PC-3 (cell line): Measurements from ENCODE around the gene PRDM11.

ENCODE experiments used
- CTCF ChIP-seq: fragments of 300-600 bp; sonication (generic); conservative IDR thresholded peaks from 2 replicates; pipeline ENCODE4 v1.5.1; 2017; ENCODE audit warnings: antibody characterized with exemption, low read depth, mild to moderate bottlenecking, low read length
- EZH2phosphoT487 ChIP-seq: fragments of 300-600 bp; sonication (generic); IDR thresholded peaks from 2 replicates; pipeline ENCODE4 v1.6.1; 2018; ENCODE audit warnings: mild to moderate bottlenecking, antibody characterized with exemption, low read length, borderline replicate concordance

DNA sequence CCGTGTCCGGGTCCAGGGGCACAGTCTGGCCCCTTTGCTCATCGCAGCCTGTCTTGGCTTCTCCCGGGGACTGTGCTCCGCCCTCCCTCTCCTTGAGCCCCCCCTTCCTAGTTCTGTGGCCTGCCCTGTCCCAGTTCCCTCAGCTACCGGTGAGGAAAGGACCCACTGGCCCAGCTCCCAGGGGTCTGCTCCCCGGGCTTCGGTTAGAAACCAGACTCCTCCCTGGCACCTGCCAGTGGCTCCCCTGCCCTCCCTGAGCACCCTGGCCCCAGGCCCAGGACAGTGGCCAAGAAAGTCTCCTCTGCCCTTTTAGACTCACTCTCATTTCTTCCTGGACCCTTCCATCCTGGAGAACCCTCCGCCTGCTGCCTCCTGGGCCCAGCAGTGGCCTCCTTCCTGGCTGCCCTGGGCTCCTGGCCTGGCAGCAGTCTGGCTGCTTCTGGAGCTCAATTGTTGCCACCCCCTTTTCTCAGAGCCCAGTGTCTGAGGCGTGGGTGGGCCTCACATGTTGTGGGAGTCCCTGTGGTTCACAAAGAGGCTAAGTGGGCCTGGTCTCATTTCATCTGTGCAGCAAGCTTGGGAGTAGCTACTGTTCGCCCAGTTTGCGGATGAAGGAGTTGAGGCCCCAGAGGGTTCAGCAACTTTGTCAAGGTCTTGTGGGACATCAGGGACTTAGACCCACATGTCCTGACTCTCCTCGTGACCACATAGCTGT lies 12.6 kb downstream of the PRDM11 start:
- TF ChIP-seq CTCF (no peak), EZH2phosphoT487 (no peak)
